ENCODE data around the gene ACKR3.

DNA sequence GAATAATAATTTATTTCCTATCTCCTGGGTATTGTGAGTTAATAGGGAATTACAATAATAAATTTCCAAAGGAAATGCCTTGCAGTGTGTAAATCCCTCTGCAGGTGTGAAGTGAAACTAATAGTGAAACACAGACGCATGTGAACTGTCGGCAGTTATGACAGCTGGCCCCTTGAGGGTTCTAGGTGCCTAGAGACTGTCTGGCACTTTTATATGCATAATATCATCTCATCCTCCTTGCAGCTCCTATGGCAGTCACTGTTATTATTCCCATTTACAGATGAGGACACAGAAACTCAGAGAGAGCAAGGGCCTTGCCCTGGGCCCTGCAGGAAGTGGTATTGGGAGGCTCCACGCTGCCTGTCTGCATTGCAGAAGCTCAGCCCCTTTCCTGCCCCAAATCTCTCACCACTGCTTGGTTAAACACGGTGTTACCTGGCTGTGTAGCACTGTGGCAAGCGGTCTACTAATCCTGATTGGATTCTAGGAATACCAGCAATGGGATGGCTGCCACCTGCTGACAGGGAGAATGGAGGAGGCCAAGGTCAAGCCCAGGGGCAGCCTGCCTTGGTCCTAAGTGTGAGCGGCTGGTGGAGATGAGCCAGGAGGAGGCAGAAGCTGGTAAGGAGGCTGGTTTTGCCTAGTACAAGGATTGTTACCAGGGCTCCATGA is 32.8 kb upstream of the ACKR3 start:
- TF ChIP-seq POLR2AphosphoS5 (IDR thresholded peaks at IDR 0.05; ENCODE audit: low read depth, low read length): no peak
- TF ChIP-seq POLR2A (IDR thresholded peaks at IDR 0.05; ENCODE audit: low read depth, low read length): no peak
